GM12878 (cell line): Measurements from ENCODE around the gene OR1I1. TPM values are rescaled to one million over a fixed set of nuclear protein-coding genes. Genes with fewer than 3 reads are reported as not detected.

ENCODE experiments used
- ATAC-seq: fragments of 200-7000 bp; cut with Tn5 transposase; 3 replicates; pipeline ENCODE4 v1.9.1; 2020; ENCODE audit warnings: mild to moderate bottlenecking, moderate library complexity
- BruUV-seq: library from RNA; stranded (reverse); fragments of 400-500 nt; replicated peaks from 2 replicates; lab custom pipeline; 2021; lab: Mats Ljungman, UMichigan
- CTCF ChIA-PET: fragments of 300-600 bp; sonication (Branson Sonifier 250); formaldehyde crosslinking; extraction: SDS; loops from one replicate; lab custom pipeline; 2021; ENCODE audit warnings: inconsistent platforms; lab: Yijun Ruan, JAX
- POLR2A ChIA-PET: fragments of 350-600 bp; formaldehyde crosslinking; extraction: SDS; loops from one replicate; lab custom pipeline; 2021; ENCODE audit warnings: inconsistent platforms; lab: Charles Lee
- RAD21 ChIA-PET: fragments of 300-600 bp; sonication (Branson Sonifier 250); formaldehyde crosslinking; loops from one replicate; lab custom pipeline; 2023; ENCODE audit warnings: antibody characterized with exemption; ENCODE audit not compliant: unreplicated experiment; lab: Charles Lee
- SMC1A ChIA-PET: fragments of 300-600 bp; sonication (Branson Sonifier 250); formaldehyde crosslinking; loops from one replicate; lab custom pipeline; 2023; ENCODE audit not compliant: unreplicated experiment, uncharacterized antibody; lab: Charles Lee
- DNase-seq: peaks from one replicate; pipeline ENCODE4 v3.0.0-alpha.2; 2011; ENCODE audit warnings: low read depth, low spot score
- FAIRE-seq: peaks from 3 replicates; lab custom pipeline; 2011; peaks lifted over from hg19 to GRCh38; lab: Jason Lieb, UNC
- H2AFZ ChIP-seq: 2 replicates; pipeline ENCODE4 v1.6.0; 2011; ENCODE audit warnings: low read depth, low read length, control low read depth; ENCODE audit not compliant: control insufficient read depth
- H3K27ac ChIP-seq: 2 replicates; pipeline ENCODE4 v1.5.1; 2011; ENCODE audit warnings: control low read depth; ENCODE audit not compliant: control insufficient read depth, insufficient read depth
- H3K27me3 ChIP-seq, 2 experiments: replicated peaks in 1 of 2; 2 replicates each; pipeline versions ENCODE4 v1.6.0 to v1.6.1; 2011; ENCODE audit warnings: low read length in 1 of 2; ENCODE audit not compliant: control insufficient read depth in 2 of 2, insufficient read depth in 2 of 2
- H3K36me3 ChIP-seq, 2 experiments: 2 replicates each; pipeline ENCODE4 v1.5.1; 2011; ENCODE audit warnings: low read length in 1 of 2; ENCODE audit not compliant: control insufficient read depth in 2 of 2, insufficient read depth in 2 of 2
- H3K4me1 ChIP-seq: 2 replicates; pipeline ENCODE4 v1.6.1; 2011; ENCODE audit warnings: mild to moderate bottlenecking, low read length, moderate library complexity, mixed read lengths; ENCODE audit not compliant: control insufficient read depth, insufficient read depth
- H3K4me2 ChIP-seq: 2 replicates; pipeline ENCODE4 v1.6.0; 2011; ENCODE audit warnings: control low read depth; ENCODE audit not compliant: control insufficient read depth, insufficient read depth
- H3K4me3 ChIP-seq: fragments of 200-600 bp; sonication (generic); 2 replicates; pipeline ENCODE4 v1.5.1; 2016
- H3K79me2 ChIP-seq: 2 replicates; pipeline ENCODE4 v1.6.0; 2011; ENCODE audit warnings: low read length; ENCODE audit not compliant: control insufficient read depth, insufficient read depth
- H3K9ac ChIP-seq: 2 replicates; pipeline ENCODE4 v1.8.0; 2011; ENCODE audit warnings: low read length, control low read depth, mixed read lengths; ENCODE audit not compliant: control insufficient read depth, insufficient read depth
- H3K9me3 ChIP-seq: replicated peaks from 3 replicates; pipeline ENCODE4 v1.5.1; 2011; ENCODE audit warnings: mild to moderate bottlenecking, low read length; ENCODE audit not compliant: control insufficient read depth, insufficient read depth
- H4K20me1 ChIP-seq: 2 replicates; pipeline ENCODE4 v1.6.0; 2011; ENCODE audit not compliant: control insufficient read depth, insufficient read depth
- CBFB ChIP-seq: IDR thresholded peaks from 2 replicates; pipeline ENCODE4 v1.6.1; 2016; ENCODE audit warnings: antibody characterized with exemption, low read depth
- CEBPB ChIP-seq, 2 experiments: fragments of 150-350 bp in 1 of 2; IDR thresholded peaks; 2 replicates each; pipeline ENCODE4 v1.6.1; 2012 to 2014; ENCODE audit warnings: low read depth in 2 of 2, low read length in 2 of 2, borderline replicate concordance in 1 of 2, inconsistent platforms in 1 of 2
- CUX1 ChIP-seq: IDR thresholded peaks from 2 replicates; pipeline ENCODE4 v1.6.1; 2012; ENCODE audit warnings: improper control_type of control experiment, low read depth, low read length; ENCODE audit not compliant: insufficient replicate concordance
- IKZF1 ChIP-seq: fragments of 450-650 bp; conservative IDR thresholded peaks from 2 replicates; pipeline ENCODE4 v1.6.1; 2017; ENCODE audit warnings: antibody characterized with exemption, mild to moderate bottlenecking
- NR2C1 ChIP-seq: fragments of 450-650 bp; IDR thresholded peaks from 2 replicates; pipeline ENCODE4 v1.6.1; 2017; ENCODE audit warnings: antibody characterized with exemption, mild to moderate bottlenecking, moderate library complexity
- NRF1 ChIP-seq: conservative IDR thresholded peaks from 2 replicates; pipeline ENCODE4 v1.6.1; 2011; ENCODE audit warnings: mild to moderate bottlenecking, low read depth, low read length, improper control_type of control experiment
- WGBS: methylation state at CpG from one replicate; pipeline ENCODE4 v1.1.6; 2016; ENCODE audit warnings: low lambda C conversion rate; ENCODE audit not compliant: insufficient replicate concordance, insufficient coverage; ENCODE audit errors: missing lambda C conversion rate; 5-methylcytosine and 5-hydroxymethylcytosine counted together
- in situ Hi-C: fragments of 300-500 bp; cut with MboI; formaldehyde crosslinking; loops from 9 replicates; pipeline ENCODE4 v1.14.3; 2018; ENCODE audit warnings: mixed read lengths
- intact Hi-C: fragments of 100-400 bp; cut with micrococcal nuclease; formaldehyde crosslinking; loops from one replicate; pipeline ENCODE4 v1.14.2; 2022; ENCODE audit not compliant: unreplicated experiment
- polyA plus RNA-seq, 11 experiments: library from polyadenylated mRNA; depleted of rRNA in 4 of 11; unstranded in 6 of 11; stranded (reverse) in 5 of 11; fragments of >200 nt; fragmentation: Nextera tagmentation in 4 of 11; fragmentation: Illumina TruSeq in 1 of 11; extraction: Ambion mirVana in 4 of 11; extraction: Trizol in 1 of 11; gene quantifications; 1 replicate in 1 of 11; 2 replicates in 10 of 11; pipeline versions ENCODE4 v1.2.1 to v1.2.3, GENCODE V29; 2011 to 2016; ENCODE audit warnings: inconsistent platforms in 2 of 11, missing spikeins in 2 of 11, low read depth in 1 of 11
- total RNA-seq, 4 experiments: library from RNA; depleted of rRNA in 3 of 4; stranded (reverse); fragments of >200 nt in 3 of 4; fragmentation: Illumina TruSeq in 1 of 4; extraction: Trizol in 1 of 4; gene quantifications; 2 replicates each; pipeline versions ENCODE4 v1.2.1 to v1.2.3, GENCODE V29; 2013 to 2021
- TF ChIP-seq, protein P1 (sequence below): fragments of 450-650 bp; IDR thresholded peaks from 2 replicates; pipeline ENCODE4 v1.6.1; 2016; ENCODE audit warnings: mild to moderate bottlenecking, moderate library complexity, borderline replicate concordance
- TF ChIP-seq, protein P2 (sequence below): fragments of 450-650 bp; formaldehyde crosslinking; IDR thresholded peaks from 2 replicates; pipeline ENCODE4 v1.4.0; 2020; ENCODE audit warnings: mild to moderate bottlenecking, moderate library complexity

Gene OR1I1
- total and polyA plus RNA-seq, 10 of the 15 experiments (the other 5 are each of a cell fraction or from before 2014, with no cell fraction given): not detected

DNA sequence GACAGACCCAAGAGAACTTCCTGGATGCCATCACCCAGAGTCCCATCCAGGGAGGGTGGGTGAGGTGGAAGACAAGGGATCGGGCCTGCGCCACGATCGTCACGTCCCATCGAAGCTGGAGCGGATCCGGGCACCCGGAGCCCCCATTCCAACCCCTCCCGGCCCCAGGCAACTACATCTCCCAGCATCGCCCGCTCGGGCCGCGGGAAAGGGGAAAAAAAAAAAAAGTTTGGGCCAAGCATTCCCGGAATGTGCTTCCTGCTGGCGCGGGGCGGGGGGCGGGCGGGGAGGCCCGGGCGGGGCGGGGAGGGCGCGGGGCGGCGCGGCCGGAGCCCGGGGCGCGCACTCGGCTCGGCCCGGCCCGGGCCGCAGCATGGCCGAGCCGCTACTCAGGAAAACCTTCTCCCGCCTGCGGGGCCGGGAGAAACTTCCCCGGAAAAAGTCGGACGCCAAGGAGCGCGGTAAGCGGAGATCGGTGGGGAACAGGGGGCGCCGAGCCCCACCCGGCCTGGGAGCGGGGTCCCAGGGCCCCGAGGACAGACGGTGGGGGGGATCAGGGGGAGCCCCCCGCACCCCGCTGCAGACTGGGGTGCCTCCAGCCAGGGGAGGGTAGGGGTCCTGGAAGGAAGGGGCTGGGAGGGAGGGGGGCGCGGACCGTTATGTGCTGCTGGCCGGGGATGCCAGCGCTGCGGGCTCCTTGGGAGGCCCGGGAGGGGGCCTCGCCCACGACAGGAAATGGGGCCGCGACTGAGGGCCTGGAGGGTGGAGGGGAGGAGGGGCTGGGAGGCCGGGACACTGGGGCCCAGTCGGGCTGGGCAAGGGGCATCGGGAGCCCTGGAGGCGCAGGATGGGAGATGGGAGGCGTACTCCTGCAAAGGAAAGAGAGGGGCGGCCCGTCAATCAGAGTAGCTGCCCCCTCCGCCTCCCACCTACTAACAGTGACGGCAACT is 25.3 kb downstream of the OR1I1 start, which contains the start of gene SYDE1:
Gene SYDE1, plus strand, starts transcription at position 341 of the 950 bp plus-strand sequence. Its CDS starts 33 bp downstream, at position 374.
- no peak for ATAC-seq
- Histone ChIP-seq H3K4me2 (no peak within 1 kb of the TSS), H3K9me3 (no peaks in the 10 kb centered on the region), H3K27ac (no peak within 1 kb of the TSS), H3K79me2 (no peaks in the 10 kb centered on the region), H3K4me3 (no peak within 1 kb of the TSS), H2AFZ (no peak within 1 kb of the TSS), H3K27me3 (peaks cover 3 to 5% of the 10 kb centered on the region in 2 experiments; a peak in 2 of 4 replicates), H4K20me1 (no peaks in the 10 kb centered on the region), H3K4me1 (no peaks in the 10 kb centered on the region), H3K9ac (no peak within 1 kb of the TSS), H3K36me3 (no peaks in the 10 kb centered on the region)
- SMC1A ChIA-PET: no interaction called here
- intact Hi-C loops (no loop called here), in situ Hi-C loops (no loop called here)
- no peak for FAIRE-seq
- 32% methylated on average over 29 of the region's 78 CpGs for WGBS
- no TSS peak for BruUV-seq
- RAD21 ChIA-PET: no interaction called here
- POLR2A ChIA-PET: no interaction called here
- CTCF ChIA-PET: no interaction called here
- no peak for DNase-seq
- TF ChIP-seq NRF1 (no peak), NR2C1 (no peak), CEBPB (IDR thresholded peaks at IDR 0.05; ENCODE audit: borderline replicate concordance in 1 of 2, low read depth in 2 of 2, low read length in 2 of 2) (no peak), CBFB (no peak), IKZF1 (no peak), CUX1 (no peak)
- TF ChIP-seq, protein P1, sequence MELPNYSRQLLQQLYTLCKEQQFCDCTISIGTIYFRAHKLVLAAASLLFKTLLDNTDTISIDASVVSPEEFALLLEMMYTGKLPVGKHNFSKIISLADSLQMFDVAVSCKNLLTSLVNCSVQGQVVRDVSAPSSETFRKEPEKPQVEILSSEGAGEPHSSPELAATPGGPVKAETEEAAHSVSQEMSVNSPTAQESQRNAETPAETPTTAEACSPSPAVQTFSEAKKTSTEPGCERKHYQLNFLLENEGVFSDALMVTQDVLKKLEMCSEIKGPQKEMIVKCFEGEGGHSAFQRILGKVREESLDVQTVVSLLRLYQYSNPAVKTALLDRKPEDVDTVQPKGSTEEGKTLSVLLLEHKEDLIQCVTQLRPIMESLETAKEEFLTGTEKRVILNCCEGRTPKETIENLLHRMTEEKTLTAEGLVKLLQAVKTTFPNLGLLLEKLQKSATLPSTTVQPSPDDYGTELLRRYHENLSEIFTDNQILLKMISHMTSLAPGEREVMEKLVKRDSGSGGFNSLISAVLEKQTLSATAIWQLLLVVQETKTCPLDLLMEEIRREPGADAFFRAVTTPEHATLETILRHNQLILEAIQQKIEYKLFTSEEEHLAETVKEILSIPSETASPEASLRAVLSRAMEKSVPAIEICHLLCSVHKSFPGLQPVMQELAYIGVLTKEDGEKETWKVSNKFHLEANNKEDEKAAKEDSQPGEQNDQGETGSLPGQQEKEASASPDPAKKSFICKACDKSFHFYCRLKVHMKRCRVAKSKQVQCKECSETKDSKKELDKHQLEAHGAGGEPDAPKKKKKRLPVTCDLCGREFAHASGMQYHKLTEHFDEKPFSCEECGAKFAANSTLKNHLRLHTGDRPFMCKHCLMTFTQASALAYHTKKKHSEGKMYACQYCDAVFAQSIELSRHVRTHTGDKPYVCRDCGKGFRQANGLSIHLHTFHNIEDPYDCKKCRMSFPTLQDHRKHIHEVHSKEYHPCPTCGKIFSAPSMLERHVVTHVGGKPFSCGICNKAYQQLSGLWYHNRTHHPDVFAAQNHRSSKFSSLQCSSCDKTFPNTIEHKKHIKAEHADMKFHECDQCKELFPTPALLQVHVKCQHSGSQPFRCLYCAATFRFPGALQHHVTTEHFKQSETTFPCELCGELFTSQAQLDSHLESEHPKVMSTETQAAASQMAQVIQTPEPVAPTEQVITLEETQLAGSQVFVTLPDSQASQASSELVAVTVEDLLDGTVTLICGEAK: no peak
- TF ChIP-seq, protein P2, sequence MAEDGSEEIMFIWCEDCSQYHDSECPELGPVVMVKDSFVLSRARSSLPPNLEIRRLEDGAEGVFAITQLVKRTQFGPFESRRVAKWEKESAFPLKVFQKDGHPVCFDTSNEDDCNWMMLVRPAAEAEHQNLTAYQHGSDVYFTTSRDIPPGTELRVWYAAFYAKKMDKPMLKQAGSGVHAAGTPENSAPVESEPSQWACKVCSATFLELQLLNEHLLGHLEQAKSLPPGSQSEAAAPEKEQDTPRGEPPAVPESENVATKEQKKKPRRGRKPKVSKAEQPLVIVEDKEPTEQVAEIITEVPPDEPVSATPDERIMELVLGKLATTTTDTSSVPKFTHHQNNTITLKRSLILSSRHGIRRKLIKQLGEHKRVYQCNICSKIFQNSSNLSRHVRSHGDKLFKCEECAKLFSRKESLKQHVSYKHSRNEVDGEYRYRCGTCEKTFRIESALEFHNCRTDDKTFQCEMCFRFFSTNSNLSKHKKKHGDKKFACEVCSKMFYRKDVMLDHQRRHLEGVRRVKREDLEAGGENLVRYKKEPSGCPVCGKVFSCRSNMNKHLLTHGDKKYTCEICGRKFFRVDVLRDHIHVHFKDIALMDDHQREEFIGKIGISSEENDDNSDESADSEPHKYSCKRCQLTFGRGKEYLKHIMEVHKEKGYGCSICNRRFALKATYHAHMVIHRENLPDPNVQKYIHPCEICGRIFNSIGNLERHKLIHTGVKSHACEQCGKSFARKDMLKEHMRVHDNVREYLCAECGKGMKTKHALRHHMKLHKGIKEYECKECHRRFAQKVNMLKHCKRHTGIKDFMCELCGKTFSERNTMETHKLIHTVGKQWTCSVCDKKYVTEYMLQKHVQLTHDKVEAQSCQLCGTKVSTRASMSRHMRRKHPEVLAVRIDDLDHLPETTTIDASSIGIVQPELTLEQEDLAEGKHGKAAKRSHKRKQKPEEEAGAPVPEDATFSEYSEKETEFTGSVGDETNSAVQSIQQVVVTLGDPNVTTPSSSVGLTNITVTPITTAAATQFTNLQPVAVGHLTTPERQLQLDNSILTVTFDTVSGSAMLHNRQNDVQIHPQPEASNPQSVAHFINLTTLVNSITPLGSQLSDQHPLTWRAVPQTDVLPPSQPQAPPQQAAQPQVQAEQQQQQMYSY (CRISPR knock-in tag): no peak
